Activated naive CD4-positive, alpha-beta T cell treated with anti-CD3 and anti-CD28 coated beads, Interleukin-2, amount 50 U/mL, for 16 hours (primary cell): ENCODE results near the gene NPPC.
"Not testable (repeated sequence)": the region's sequence is repeated elsewhere in the genome, so short reads cannot be mapped to it uniquely, and the experiment has no call there.

Experiments
- DNase-seq: peaks from one replicate; pipeline ENCODE4 v3.0.0-alpha.2; 2020

The NPPC gene

GRCh38 chr2:231919341-231920035 is 6.7 kb downstream of the NPPC start:
- DNase-seq = no peak

- DNase-seq = no peak
Measured at GRCh38 chr2:231918501-231919330, 7.5 kb downstream of the NPPC start.

- DNase-seq = no peak
Measured at GRCh38 chr2:231917280-231918066, 8.7 kb downstream of the NPPC start.

GRCh38 chr2:231914077-231914690 is 12.0 kb downstream of the NPPC start:
- no peak for DNase-seq

GRCh38 chr2:231911381-231911780 is 14.8 kb downstream of the NPPC start:
- DNase-seq = no peak

- DNase-seq = no peak
Measured at GRCh38 chr2:231910771-231911170, 15.4 kb downstream of the NPPC start.

- not testable (repeated sequence) for DNase-seq
Measured at GRCh38 chr2:231910161-231910560, 16.0 kb downstream of the NPPC start.

- DNase-seq = no peak
Measured at GRCh38 chr2:231909631-231910030, 16.6 kb downstream of the NPPC start.

GRCh38 chr2:231908584-231908983 is 17.6 kb downstream of the NPPC start:
- DNase-seq = no peak

GRCh38 chr2:231907765-231908164 is 18.4 kb downstream of the NPPC start:
- no peak for DNase-seq

GRCh38 chr2:231905026-231905425 is 21.2 kb downstream of the NPPC start:
- no peak for DNase-seq

GRCh38 chr2:231904161-231904611 is 22.0 kb downstream of the NPPC start:
- DNase-seq = no peak

GRCh38 chr2:231902598-231902997 is 23.6 kb downstream of the NPPC start:
- DNase-seq = no peak

GRCh38 chr2:231900972-231901371 is 25.2 kb downstream of the NPPC start:
- DNase-seq = no peak

- peak; percentile 58 for DNase-seq
Measured at GRCh38 chr2:231900486-231900942, 25.7 kb downstream of the NPPC start.

GRCh38 chr2:231894566-231895380 is 31.4 kb downstream of the NPPC start:
- no peak for DNase-seq

- no peak for DNase-seq
Measured at GRCh38 chr2:231891514-231891905, 34.7 kb downstream of the NPPC start.

GRCh38 chr2:231890896-231891513 is 35.2 kb downstream of the NPPC start:
- no peak for DNase-seq

GRCh38 chr2:231887756-231888155 is 38.4 kb downstream of the NPPC start:
- no peak for DNase-seq

GRCh38 chr2:231886071-231886681 is 40.0 kb downstream of the NPPC start:
- no peak for DNase-seq
